Ecto neural progenitor cell (in vitro differentiated cells): Measurements from ENCODE around the gene AGAP5.

Source experiments
- DNase-seq: peaks from one replicate; pipeline ENCODE4 v3.0.0-alpha.2; 2018; ENCODE audit warnings: low spot score

The AGAP5 gene

GRCh38 chr10:73625884-73626752, 71.8 kb downstream of the AGAP5 start:
- peak; percentile 93 for DNase-seq

GRCh38 chr10:73625004-73625883, 72.7 kb downstream of the AGAP5 start:
- peak; percentile 77 for DNase-seq
